ENCODE results near the gene IFT52. TPM values are rescaled to one million over a fixed set of nuclear protein-coding genes. Genes with fewer than 3 reads are reported as not detected.

IFT52 gene
- total RNA-seq, 1 experiment from 2014 or later = 23.0 TPM

GRCh38 chr20:43549416-43550065 lies 41.2 kb upstream of the IFT52 start:
- Histone ChIP-seq H4K20me1 (ENCODE audit: low read length) (no peaks in the 10 kb centered on the region), H3K4me1 (ENCODE audit: insufficient read depth, low read length) (no peaks in the 10 kb centered on the region), H3K4me2 (ENCODE audit: low read length) (no peak overlapping the region), H3K27ac (ENCODE audit: low read length) (no peak overlapping the region), H3K27me3 (ENCODE audit: low read length) (no peaks in the 10 kb centered on the region), H3K36me3 (ENCODE audit: low read depth, low read length) (no peaks in the 10 kb centered on the region), H3K9me2 (replicated peaks; ENCODE audit: low read length) (no peaks in the 10 kb centered on the region), H3F3A (ENCODE audit: low read length, unreplicated experiment) (no peaks in the 10 kb centered on the region), H2AFZ (ENCODE audit: low read length) (no peak overlapping the region), H3K4me3 (ENCODE audit: low read length) (no peak overlapping the region), H3K9me3 (ENCODE audit: low read length) (no peaks in the 10 kb centered on the region), H3K79me2 (ENCODE audit: low read length) (no peaks in the 10 kb centered on the region), H3K9ac (ENCODE audit: low read length) (no peak overlapping the region)
- CTCF ChIA-PET = interaction anchor here (0.5 kb wide), 2 partner anchors 75 to 212 kb away, joined by 3 to 4 read pairs; no protein-coding TSS in a partner anchor
- BruUV-seq (replicated peaks) = no TSS peak
- intact Hi-C loops (cut with micrococcal nuclease) = no loop called here
- ATAC-seq (no peak), DNase-seq (no peak)
- POLR2A ChIA-PET (ENCODE audit: unreplicated experiment) = no interaction called here
- TF ChIP-seq EZH2 (IDR thresholded peaks at IDR 0.05; ENCODE audit: low read length, unreplicated experiment) (no peak), CTCF (conservative IDR thresholded peaks at IDR 0.05; ENCODE audit: low read depth, low read length) (no peak), EZH2phosphoT487 (IDR thresholded peaks at IDR 0.05; ENCODE audit: borderline replicate concordance, low read length) (no peak)

GRCh38 chr20:43550456-43550855 lies 40.3 kb upstream of the IFT52 start:
- CTCF ChIA-PET = interaction anchor here (0.5 kb wide), 1 partner anchor 211 kb away, joined by 4 read pairs; no protein-coding TSS in a partner anchor
- no peaks in the 10 kb centered on the region for H3K4me1 ChIP-seq (ENCODE audit: insufficient read depth, low read length)
- H3F3A ChIP-seq (ENCODE audit: low read length, unreplicated experiment) = no peaks in the 10 kb centered on the region
- H3K36me3 ChIP-seq (ENCODE audit: low read depth, low read length) = no peaks in the 10 kb centered on the region
- no TSS peak for BruUV-seq (replicated peaks)
- no peak overlapping the region for H3K9ac ChIP-seq (ENCODE audit: low read length)
- no peak for ATAC-seq
- intact Hi-C loops (cut with micrococcal nuclease) = no loop called here
- no peaks in the 10 kb centered on the region for H3K9me2 ChIP-seq (replicated peaks; ENCODE audit: low read length)
- H3K9me3 ChIP-seq (ENCODE audit: low read length) = no peaks in the 10 kb centered on the region
- no peaks in the 10 kb centered on the region for H4K20me1 ChIP-seq (ENCODE audit: low read length)
- no peaks in the 10 kb centered on the region for H3K27me3 ChIP-seq (ENCODE audit: low read length)
- no peaks in the 10 kb centered on the region for H3K79me2 ChIP-seq (ENCODE audit: low read length)
- no peak overlapping the region for H3K4me3 ChIP-seq (ENCODE audit: low read length)
- no peak overlapping the region for H2AFZ ChIP-seq (ENCODE audit: low read length)
- POLR2A ChIA-PET (ENCODE audit: unreplicated experiment) = no interaction called here
- H3K4me2 ChIP-seq (ENCODE audit: low read length) = no peak overlapping the region
- no peak overlapping the region for H3K27ac ChIP-seq (ENCODE audit: low read length)
- no peak for TF ChIP-seq CTCF (conservative IDR thresholded peaks at IDR 0.05; ENCODE audit: low read depth, low read length)
- TF ChIP-seq EZH2 (IDR thresholded peaks at IDR 0.05; ENCODE audit: low read length, unreplicated experiment) = no peak
- no peak for TF ChIP-seq EZH2phosphoT487 (IDR thresholded peaks at IDR 0.05; ENCODE audit: borderline replicate concordance, low read length)
- DNase-seq = no peak

- intact Hi-C loops (cut with micrococcal nuclease) = no loop called here
- CTCF ChIA-PET = no interaction called here
- H3K27me3 ChIP-seq (ENCODE audit: low read length) = no peaks in the 10 kb centered on the region
Observed at GRCh38 chr20:43554369-43554768, 36.4 kb upstream of the IFT52 start.

More at GRCh38 chr20:43554369-43554768, 36.4 kb upstream of the IFT52 start:
- H3K4me1 ChIP-seq (ENCODE audit: insufficient read depth, low read length) = peaks cover 18% of the 10 kb centered on the region
- no peaks in the 10 kb centered on the region for H3K79me2 ChIP-seq (ENCODE audit: low read length)
- DNase-seq (no peak), ATAC-seq (no peak)
- H3K4me3 ChIP-seq (ENCODE audit: low read length) = no peak overlapping the region
- no peak overlapping the region for H2AFZ ChIP-seq (ENCODE audit: low read length)
- no peak overlapping the region for H3K4me2 ChIP-seq (ENCODE audit: low read length)
- no peaks in the 10 kb centered on the region for H3K9me2 ChIP-seq (replicated peaks; ENCODE audit: low read length)
- no peaks in the 10 kb centered on the region for H4K20me1 ChIP-seq (ENCODE audit: low read length)
- TF ChIP-seq CTCF (conservative IDR thresholded peaks at IDR 0.05; ENCODE audit: low read depth, low read length) (no peak), EZH2 (IDR thresholded peaks at IDR 0.05; ENCODE audit: low read length, unreplicated experiment) (no peak), EZH2phosphoT487 (IDR thresholded peaks at IDR 0.05; ENCODE audit: borderline replicate concordance, low read length) (no peak)
- H3K27ac ChIP-seq (ENCODE audit: low read length) = no peak overlapping the region
- POLR2A ChIA-PET (ENCODE audit: unreplicated experiment) = no interaction called here
- no peaks in the 10 kb centered on the region for H3F3A ChIP-seq (ENCODE audit: low read length, unreplicated experiment)
- no TSS peak for BruUV-seq (replicated peaks)
- H3K36me3 ChIP-seq (ENCODE audit: low read depth, low read length) = no peaks in the 10 kb centered on the region
- no peaks in the 10 kb centered on the region for H3K9me3 ChIP-seq (ENCODE audit: low read length)
- no peak overlapping the region for H3K9ac ChIP-seq (ENCODE audit: low read length)

Data from PC-3 (cell line).